ENCODE results near the gene PRKCZ. TPM values are rescaled to one million over a fixed set of nuclear protein-coding genes. Genes with fewer than 3 reads are reported as not detected.

PRKCZ gene
- total and polyA plus RNA-seq, 2 experiments from 2014 or later, result 26.2 to 36.9 TPM

GRCh38 chr1:2098301-2098698 lies 48.1 kb downstream of the PRKCZ start:
- no peak overlapping the region for H3K27ac ChIP-seq (ENCODE audit: low read depth)

More at GRCh38 chr1:2098301-2098698, 48.1 kb downstream of the PRKCZ start:
- H2AFZ ChIP-seq, result no peak overlapping the region
- ATAC-seq (no peak), DNase-seq (ENCODE audit: low spot score) (no peak)
- Mint-ChIP-seq H3K27me3 (ENCODE audit: insufficient read depth, low read depth, poor library complexity) (peaks cover 4% of the 10 kb centered on the region), H3K9me3 (peaks cover 12% of the 10 kb centered on the region), H3K4me1 (peaks cover 2% of the 10 kb centered on the region; the same call in 1 of the 3 replicates), H3K27ac (no peak overlapping the region), H3K36me3 (ENCODE audit: low read depth) (peaks cover 29% of the 10 kb centered on the region), H3K4me3 (no peak overlapping the region)
- H3K9me2 ChIP-seq (ENCODE audit: insufficient read depth), result no peaks in the 10 kb centered on the region
- H3K4me2 ChIP-seq, result no peak overlapping the region
- H3K4me3 ChIP-seq, result no peak overlapping the region
- peaks cover 2% of the 10 kb centered on the region; the same call in 1 of the 2 replicates for H4K20me1 ChIP-seq (replicated peaks; ENCODE audit: insufficient read depth)
- no peaks in the 10 kb centered on the region for H3F3A ChIP-seq (replicated peaks; ENCODE audit: low read depth)
- no peaks in the 10 kb centered on the region for H3K36me3 ChIP-seq (ENCODE audit: insufficient read depth)
- H3K79me2 ChIP-seq (replicated peaks; ENCODE audit: insufficient read depth), result peaks cover 9% of the 10 kb centered on the region; the same call in 1 of the 2 replicates
- TF ChIP-seq CREB1 (CRISPR knock-in tag; IDR thresholded peaks at IDR 0.05; ENCODE audit: low read depth), result no peak
- TF ChIP-seq, protein P1, sequence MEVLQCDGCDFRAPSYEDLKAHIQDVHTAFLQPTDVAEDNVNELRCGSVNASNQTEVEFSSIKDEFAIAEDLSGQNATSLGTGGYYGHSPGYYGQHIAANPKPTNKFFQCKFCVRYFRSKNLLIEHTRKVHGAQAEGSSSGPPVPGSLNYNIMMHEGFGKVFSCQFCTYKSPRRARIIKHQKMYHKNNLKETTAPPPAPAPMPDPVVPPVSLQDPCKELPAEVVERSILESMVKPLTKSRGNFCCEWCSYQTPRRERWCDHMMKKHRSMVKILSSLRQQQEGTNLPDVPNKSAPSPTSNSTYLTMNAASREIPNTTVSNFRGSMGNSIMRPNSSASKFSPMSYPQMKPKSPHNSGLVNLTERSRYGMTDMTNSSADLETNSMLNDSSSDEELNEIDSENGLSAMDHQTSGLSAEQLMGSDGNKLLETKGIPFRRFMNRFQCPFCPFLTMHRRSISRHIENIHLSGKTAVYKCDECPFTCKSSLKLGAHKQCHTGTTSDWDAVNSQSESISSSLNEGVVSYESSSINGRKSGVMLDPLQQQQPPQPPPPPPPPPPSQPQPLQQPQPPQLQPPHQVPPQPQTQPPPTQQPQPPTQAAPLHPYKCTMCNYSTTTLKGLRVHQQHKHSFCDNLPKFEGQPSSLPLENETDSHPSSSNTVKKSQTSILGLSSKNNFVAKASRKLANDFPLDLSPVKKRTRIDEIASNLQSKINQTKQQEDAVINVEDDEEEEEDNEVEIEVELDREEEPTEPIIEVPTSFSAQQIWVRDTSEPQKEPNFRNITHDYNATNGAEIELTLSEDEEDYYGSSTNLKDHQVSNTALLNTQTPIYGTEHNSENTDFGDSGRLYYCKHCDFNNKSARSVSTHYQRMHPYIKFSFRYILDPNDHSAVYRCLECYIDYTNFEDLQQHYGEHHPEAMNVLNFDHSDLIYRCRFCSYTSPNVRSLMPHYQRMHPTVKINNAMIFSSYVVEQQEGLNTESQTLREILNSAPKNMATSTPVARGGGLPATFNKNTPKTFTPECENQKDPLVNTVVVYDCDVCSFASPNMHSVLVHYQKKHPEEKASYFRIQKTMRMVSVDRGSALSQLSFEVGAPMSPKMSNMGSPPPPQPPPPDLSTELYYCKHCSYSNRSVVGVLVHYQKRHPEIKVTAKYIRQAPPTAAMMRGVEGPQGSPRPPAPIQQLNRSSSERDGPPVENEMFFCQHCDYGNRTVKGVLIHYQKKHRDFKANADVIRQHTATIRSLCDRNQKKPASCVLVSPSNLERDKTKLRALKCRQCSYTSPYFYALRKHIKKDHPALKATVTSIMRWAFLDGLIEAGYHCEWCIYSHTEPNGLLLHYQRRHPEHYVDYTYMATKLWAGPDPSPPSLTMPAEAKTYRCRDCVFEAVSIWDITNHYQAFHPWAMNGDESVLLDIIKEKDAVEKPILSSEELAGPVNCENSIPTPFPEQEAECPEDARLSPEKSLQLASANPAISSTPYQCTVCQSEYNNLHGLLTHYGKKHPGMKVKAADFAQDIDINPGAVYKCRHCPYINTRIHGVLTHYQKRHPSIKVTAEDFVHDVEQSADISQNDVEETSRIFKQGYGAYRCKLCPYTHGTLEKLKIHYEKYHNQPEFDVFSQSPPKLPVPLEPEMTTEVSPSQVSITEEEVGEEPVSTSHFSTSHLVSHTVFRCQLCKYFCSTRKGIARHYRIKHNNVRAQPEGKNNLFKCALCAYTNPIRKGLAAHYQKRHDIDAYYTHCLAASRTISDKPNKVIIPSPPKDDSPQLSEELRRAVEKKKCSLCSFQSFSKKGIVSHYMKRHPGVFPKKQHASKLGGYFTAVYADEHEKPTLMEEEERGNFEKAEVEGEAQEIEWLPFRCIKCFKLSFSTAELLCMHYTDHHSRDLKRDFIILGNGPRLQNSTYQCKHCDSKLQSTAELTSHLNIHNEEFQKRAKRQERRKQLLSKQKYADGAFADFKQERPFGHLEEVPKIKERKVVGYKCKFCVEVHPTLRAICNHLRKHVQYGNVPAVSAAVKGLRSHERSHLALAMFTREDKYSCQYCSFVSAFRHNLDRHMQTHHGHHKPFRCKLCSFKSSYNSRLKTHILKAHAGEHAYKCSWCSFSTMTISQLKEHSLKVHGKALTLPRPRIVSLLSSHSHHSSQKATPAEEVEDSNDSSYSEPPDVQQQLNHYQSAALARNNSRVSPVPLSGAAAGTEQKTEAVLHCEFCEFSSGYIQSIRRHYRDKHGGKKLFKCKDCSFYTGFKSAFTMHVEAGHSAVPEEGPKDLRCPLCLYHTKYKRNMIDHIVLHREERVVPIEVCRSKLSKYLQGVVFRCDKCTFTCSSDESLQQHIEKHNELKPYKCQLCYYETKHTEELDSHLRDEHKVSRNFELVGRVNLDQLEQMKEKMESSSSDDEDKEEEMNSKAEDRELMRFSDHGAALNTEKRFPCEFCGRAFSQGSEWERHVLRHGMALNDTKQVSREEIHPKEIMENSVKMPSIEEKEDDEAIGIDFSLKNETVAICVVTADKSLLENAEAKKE (CRISPR knock-in tag; IDR thresholded peaks at IDR 0.05), result no peak
- TF ChIP-seq ETS1 (IDR thresholded peaks at IDR 0.05), result no peak
- no peak for TF ChIP-seq ZNF114 (CRISPR knock-in tag; IDR thresholded peaks at IDR 0.05)
- no peak for TF ChIP-seq EZH2 (IDR thresholded peaks at IDR 0.05; ENCODE audit: low read depth, unreplicated experiment)
- TF ChIP-seq, protein P2, sequence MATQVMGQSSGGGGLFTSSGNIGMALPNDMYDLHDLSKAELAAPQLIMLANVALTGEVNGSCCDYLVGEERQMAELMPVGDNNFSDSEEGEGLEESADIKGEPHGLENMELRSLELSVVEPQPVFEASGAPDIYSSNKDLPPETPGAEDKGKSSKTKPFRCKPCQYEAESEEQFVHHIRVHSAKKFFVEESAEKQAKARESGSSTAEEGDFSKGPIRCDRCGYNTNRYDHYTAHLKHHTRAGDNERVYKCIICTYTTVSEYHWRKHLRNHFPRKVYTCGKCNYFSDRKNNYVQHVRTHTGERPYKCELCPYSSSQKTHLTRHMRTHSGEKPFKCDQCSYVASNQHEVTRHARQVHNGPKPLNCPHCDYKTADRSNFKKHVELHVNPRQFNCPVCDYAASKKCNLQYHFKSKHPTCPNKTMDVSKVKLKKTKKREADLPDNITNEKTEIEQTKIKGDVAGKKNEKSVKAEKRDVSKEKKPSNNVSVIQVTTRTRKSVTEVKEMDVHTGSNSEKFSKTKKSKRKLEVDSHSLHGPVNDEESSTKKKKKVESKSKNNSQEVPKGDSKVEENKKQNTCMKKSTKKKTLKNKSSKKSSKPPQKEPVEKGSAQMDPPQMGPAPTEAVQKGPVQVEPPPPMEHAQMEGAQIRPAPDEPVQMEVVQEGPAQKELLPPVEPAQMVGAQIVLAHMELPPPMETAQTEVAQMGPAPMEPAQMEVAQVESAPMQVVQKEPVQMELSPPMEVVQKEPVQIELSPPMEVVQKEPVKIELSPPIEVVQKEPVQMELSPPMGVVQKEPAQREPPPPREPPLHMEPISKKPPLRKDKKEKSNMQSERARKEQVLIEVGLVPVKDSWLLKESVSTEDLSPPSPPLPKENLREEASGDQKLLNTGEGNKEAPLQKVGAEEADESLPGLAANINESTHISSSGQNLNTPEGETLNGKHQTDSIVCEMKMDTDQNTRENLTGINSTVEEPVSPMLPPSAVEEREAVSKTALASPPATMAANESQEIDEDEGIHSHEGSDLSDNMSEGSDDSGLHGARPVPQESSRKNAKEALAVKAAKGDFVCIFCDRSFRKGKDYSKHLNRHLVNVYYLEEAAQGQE (IDR thresholded peaks at IDR 0.05; ENCODE audit: unreplicated experiment), result no peak
- TF ChIP-seq STAT1 (IDR thresholded peaks at IDR 0.05; ENCODE audit: unreplicated experiment), result no peak
- H3K4me1 ChIP-seq (ENCODE audit: insufficient read depth), result no peaks in the 10 kb centered on the region
- H3K27me3 ChIP-seq (ENCODE audit: insufficient read depth), result no peaks in the 10 kb centered on the region
